GM21367 (cell line): ENCODE measurements around the gene NPEPL1.

ENCODE experiments used
- ATAC-seq: cut with Tn5 transposase; IDR thresholded peaks from one replicate; pipeline ENCODE4 v1.9.1; 2021; ENCODE audit not compliant: unreplicated experiment

NPEPL1 gene

GRCh38 chr20:58700121-58700821 is 7.7 kb downstream of the NPEPL1 start:
- ATAC-seq, result no peak

- no peak for ATAC-seq
Measured at GRCh38 chr20:58700823-58701222, 8.2 kb downstream of the NPEPL1 start.

- ATAC-seq, result no peak
Measured at GRCh38 chr20:58701431-58702160, 9.0 kb downstream of the NPEPL1 start.

GRCh38 chr20:58702161-58702510 is 9.5 kb downstream of the NPEPL1 start:
- ATAC-seq, result no peak

GRCh38 chr20:58702859-58703648 is 10.5 kb downstream of the NPEPL1 start:
- no peak for ATAC-seq

- ATAC-seq, result no peak
Measured at GRCh38 chr20:58703765-58704371, 11.3 kb downstream of the NPEPL1 start.

GRCh38 chr20:58705208-58705926 is 12.8 kb downstream of the NPEPL1 start:
- no peak for ATAC-seq

- no peak for ATAC-seq
Measured at GRCh38 chr20:58706150-58706892, 13.7 kb downstream of the NPEPL1 start.

- no peak for ATAC-seq
Measured at GRCh38 chr20:58706975-58707681, 14.5 kb downstream of the NPEPL1 start.

- no peak for ATAC-seq
Measured at GRCh38 chr20:58707770-58708169, 15.2 kb downstream of the NPEPL1 start.

GRCh38 chr20:58708246-58708931 is 15.8 kb downstream of the NPEPL1 start:
- no peak for ATAC-seq

GRCh38 chr20:58709013-58709702 is 16.6 kb downstream of the NPEPL1 start:
- ATAC-seq, result no peak

- no peak for ATAC-seq
Measured at GRCh38 chr20:58709703-58710039, 17.1 kb downstream of the NPEPL1 start.

GRCh38 chr20:58710481-58711265 is 18.1 kb downstream of the NPEPL1 start:
- no peak for ATAC-seq

GRCh38 chr20:58711266-58712051 is 18.9 kb downstream of the NPEPL1 start:
- no peak for ATAC-seq

GRCh38 chr20:58712151-58712791 is 19.7 kb downstream of the NPEPL1 start:
- ATAC-seq, result no peak
